HG03378 (cell line): ENCODE data around the gene C18orf32.
"Not testable (repeated sequence)": the region's sequence is repeated elsewhere in the genome, so short reads cannot be mapped to it uniquely, and the experiment has no call there.

Experiments
- ATAC-seq: cut with Tn5 transposase; IDR thresholded peaks from one replicate; pipeline ENCODE4 v1.9.1; 2021; ENCODE audit warnings: mild to moderate bottlenecking, moderate library complexity; ENCODE audit not compliant: unreplicated experiment

Gene C18orf32

GRCh38 chr18:49503931-49504330 lies 16.9 kb upstream of the C18orf32 start:
- no peak for ATAC-seq

- ATAC-seq: no peak
Observed at GRCh38 chr18:49500201-49500921, 13.3 kb upstream of the C18orf32 start.

GRCh38 chr18:49499046-49499637 lies 12.1 kb upstream of the C18orf32 start:
- ATAC-seq: no peak

- no peak for ATAC-seq
Observed at GRCh38 chr18:49495480-49495879, 8.4 kb upstream of the C18orf32 start.

- no peak for ATAC-seq
Observed at GRCh38 chr18:49495076-49495475, 8.0 kb upstream of the C18orf32 start.

GRCh38 chr18:49494660-49495059 lies 7.6 kb upstream of the C18orf32 start:
- ATAC-seq: no peak

GRCh38 chr18:49492694-49493033 lies 5.6 kb upstream of the C18orf32 start:
- no peak for ATAC-seq

GRCh38 chr18:49491857-49492693 lies 5.0 kb upstream of the C18orf32 start, which contains the start of gene RPL17:
Gene RPL17, minus strand, starts transcription at chr18:49492465.
- peak; percentile 60 for ATAC-seq

- no peak for ATAC-seq
Observed at GRCh38 chr18:49491534-49491856, 4.5 kb upstream of the C18orf32 start.

GRCh38 chr18:49490246-49490762 lies 3.3 kb upstream of the C18orf32 start:
- no peak for ATAC-seq

- no peak for ATAC-seq
Observed at GRCh38 chr18:49487711-49488310, 777 bp upstream of the C18orf32 start.

GRCh38 chr18:49486606-49486952 lies 455 bp downstream of the C18orf32 start:
- no peak for ATAC-seq

GRCh38 chr18:49486134-49486533 lies 900 bp downstream of the C18orf32 start:
- ATAC-seq: no peak

- ATAC-seq: no peak
Observed at GRCh38 chr18:49483198-49483597, 3.8 kb downstream of the C18orf32 start.

- no peak for ATAC-seq
Observed at GRCh38 chr18:49481907-49482306, 5.1 kb downstream of the C18orf32 start.

- no peak for ATAC-seq
Observed at GRCh38 chr18:49481317-49481716, 5.7 kb downstream of the C18orf32 start.

GRCh38 chr18:49479381-49480137 lies 7.5 kb downstream of the C18orf32 start:
- ATAC-seq: no peak

GRCh38 chr18:49476664-49477411 lies 10.2 kb downstream of the C18orf32 start:
- no peak for ATAC-seq

GRCh38 chr18:49474935-49475334 lies 12.1 kb downstream of the C18orf32 start:
- not testable (repeated sequence) for ATAC-seq

GRCh38 chr18:49473721-49474120 lies 13.3 kb downstream of the C18orf32 start:
- ATAC-seq: no peak
